PC-9 (cell line): ENCODE data around the gene WNT8B. TPM values are rescaled to one million over a fixed set of nuclear protein-coding genes. Genes with fewer than 3 reads are reported as not detected.
A peak's percentile ranks its signal among the peaks of the same experiment; 100 is the strongest.

ENCODE experiments used
- BruUV-seq: library from RNA; stranded (reverse); fragments of 400-500 nt; replicated peaks from 2 replicates; lab custom pipeline; 2021; lab: Mats Ljungman, UMichigan
- CTCF ChIA-PET: fragments of 300-600 bp; sonication (Branson Sonifier 250); formaldehyde crosslinking; loops from one replicate; lab custom pipeline; 2022; ENCODE audit warnings: antibody characterized with exemption; lab: Charles Lee
- POLR2A ChIA-PET: fragments of 300-600 bp; sonication (Branson Sonifier 250); formaldehyde crosslinking; loops from one replicate; lab custom pipeline; 2022; ENCODE audit warnings: antibody characterized with exemption; ENCODE audit not compliant: unreplicated experiment; lab: Charles Lee
- DNase-seq, 2 experiments: peaks; one replicate each; pipeline versions ENCODE4 v3.0.0 to v3.0.0-alpha.2; 2015 to 2022; ENCODE audit warnings: mixed read lengths in 1 of 2
- H2AFZ ChIP-seq: fragments of 200-600 bp; sonication (generic); 2 replicates; pipeline ENCODE4 v1.8.1; 2017; ENCODE audit warnings: antibody characterized with exemption
- H3F3A ChIP-seq: fragments of 200-600 bp; sonication (generic); 2 replicates; pipeline ENCODE4 v1.8.1; 2017; ENCODE audit warnings: antibody characterized with exemption, mild to moderate bottlenecking, low read depth; ENCODE audit not compliant: insufficient read depth
- H3K27ac ChIP-seq: fragments of 200-600 bp; sonication (generic); 2 replicates; pipeline ENCODE4 v1.6.1; 2016; ENCODE audit warnings: mixed run types
- H3K27me3 ChIP-seq: fragments of 200-600 bp; sonication (generic); 2 replicates; pipeline ENCODE4 v1.6.1; 2016; ENCODE audit warnings: low read depth, mixed run types; ENCODE audit not compliant: insufficient read depth
- H3K36me3 ChIP-seq: fragments of 200-600 bp; sonication (generic); 2 replicates; pipeline ENCODE4 v1.6.1; 2016; ENCODE audit warnings: low read depth, mixed run types
- H3K4me1 ChIP-seq: fragments of 200-600 bp; sonication (generic); replicated peaks from 2 replicates; pipeline ENCODE4 v1.6.1; 2016; ENCODE audit warnings: mixed run types; ENCODE audit not compliant: insufficient read depth
- H3K4me2 ChIP-seq: fragments of 200-600 bp; sonication (generic); 2 replicates; pipeline ENCODE4 v1.6.1; 2017; ENCODE audit warnings: mixed run types
- H3K4me3 ChIP-seq: fragments of 200-600 bp; sonication (generic); 2 replicates; pipeline ENCODE4 v1.6.1; 2016; ENCODE audit warnings: mixed run types
- H3K79me2 ChIP-seq: fragments of 200-600 bp; sonication (generic); 2 replicates; pipeline ENCODE4 v1.6.1; 2017; ENCODE audit warnings: low read depth, mixed run types
- H3K9me2 ChIP-seq: fragments of 200-600 bp; sonication (generic); 2 replicates; pipeline ENCODE4 v1.8.1; 2017; ENCODE audit warnings: mild to moderate bottlenecking; ENCODE audit not compliant: insufficient read depth
- H3K9me3 ChIP-seq: fragments of 200-600 bp; sonication (generic); 2 replicates; pipeline ENCODE4 v1.8.1; 2016; ENCODE audit warnings: low read depth; ENCODE audit not compliant: insufficient read depth
- H4K20me1 ChIP-seq: fragments of 200-600 bp; sonication (generic); 2 replicates; pipeline ENCODE4 v1.8.1; 2017; ENCODE audit not compliant: insufficient read depth
- CTCF ChIP-seq: fragments of 200-600 bp; sonication (generic); conservative IDR thresholded peaks from 2 replicates; pipeline ENCODE4 v1.6.1; 2017; ENCODE audit warnings: mixed run types, antibody characterized with exemption, mild to moderate bottlenecking, moderate library complexity
- EZH2 ChIP-seq: fragments of 200-600 bp; sonication (generic); IDR thresholded peaks from 2 replicates; pipeline ENCODE4 v1.8.0; 2017; ENCODE audit warnings: antibody characterized with exemption, low read depth
- intact Hi-C: fragments of 100-400 bp; cut with micrococcal nuclease; formaldehyde crosslinking; loops from one replicate; pipeline ENCODE4 v1.10.0; 2022; ENCODE audit not compliant: unreplicated experiment
- total RNA-seq: library from RNA; stranded (reverse); gene quantifications from 2 replicates; pipeline ENCODE4 v1.2.3, GENCODE V29; 2021

Gene WNT8B
- total RNA-seq, 1 experiment from 2014 or later = not detected

GRCh38 chr10:100508691-100509150 is 45.9 kb downstream of the WNT8B start:
- no peaks in the 10 kb centered on the region for H3K79me2 ChIP-seq
- TF ChIP-seq CTCF (peak; percentile 73), EZH2 (no peak)
- H3K9me2 ChIP-seq = no peaks in the 10 kb centered on the region
- peaks cover 16% of the 10 kb centered on the region for H3K4me1 ChIP-seq
- H3F3A ChIP-seq = no peaks in the 10 kb centered on the region
- POLR2A ChIA-PET = no interaction called here
- no peak overlapping the region for H3K4me2 ChIP-seq
- H3K36me3 ChIP-seq = no peaks in the 10 kb centered on the region
- no peaks in the 10 kb centered on the region for H3K27me3 ChIP-seq
- CTCF ChIA-PET = interaction anchor here (0.6 to 1.3 kb wide), 6 partner anchors 10 to 809 kb away, joined by 3 to 9 read pairs (median 4); no protein-coding TSS in a partner anchor
- H2AFZ ChIP-seq = no peak overlapping the region
- BruUV-seq = no TSS peak
- no peaks in the 10 kb centered on the region for H3K9me3 ChIP-seq
- H3K4me3 ChIP-seq = no peak overlapping the region
- intact Hi-C loops = loop anchor here (1.0 to 2.0 kb wide), 2 partner anchors 75 to 170 kb away; no protein-coding TSS in a partner anchor
- H4K20me1 ChIP-seq = no peaks in the 10 kb centered on the region
- no peak overlapping the region for H3K27ac ChIP-seq
- DNase-seq = peak in 1 of 2 experiments; percentile 5

GRCh38 chr10:100509241-100509840 is 46.5 kb downstream of the WNT8B start:
- TF ChIP-seq CTCF (no peak), EZH2 (no peak)
- no peak overlapping the region for H3K4me3 ChIP-seq
- H3K79me2 ChIP-seq = no peaks in the 10 kb centered on the region
- CTCF ChIA-PET = interaction anchor here (0.6 to 1.3 kb wide), 6 partner anchors 9 to 810 kb away, joined by 3 to 9 read pairs (median 4); no protein-coding TSS in a partner anchor
- BruUV-seq = no TSS peak
- intact Hi-C loops = loop anchor here (2.0 kb wide), 1 partner anchor 171 kb away; no protein-coding TSS in a partner anchor
- H3K27me3 ChIP-seq = no peaks in the 10 kb centered on the region
- H2AFZ ChIP-seq = no peak overlapping the region
- H3K4me2 ChIP-seq = no peak overlapping the region
- H4K20me1 ChIP-seq = no peaks in the 10 kb centered on the region
- POLR2A ChIA-PET = interaction anchor here (0.6 to 0.7 kb wide), 2 partner anchors 136 to 1091 kb away, joined by 4 to 5 read pairs; no protein-coding TSS in a partner anchor
- DNase-seq = no peak
- H3K36me3 ChIP-seq = no peaks in the 10 kb centered on the region
- peaks cover 16% of the 10 kb centered on the region for H3K4me1 ChIP-seq
- H3F3A ChIP-seq = no peaks in the 10 kb centered on the region
- no peaks in the 10 kb centered on the region for H3K9me2 ChIP-seq
- H3K9me3 ChIP-seq = no peaks in the 10 kb centered on the region
- no peak overlapping the region for H3K27ac ChIP-seq

- Histone ChIP-seq H3K27me3 (no peaks in the 10 kb centered on the region), H3K9me2 (no peaks in the 10 kb centered on the region), H2AFZ (no peak overlapping the region), H3F3A (no peaks in the 10 kb centered on the region), H3K4me2 (peak overlapping the region; percentile 55), H3K27ac (no peak overlapping the region), H3K4me3 (no peak overlapping the region), H3K36me3 (no peaks in the 10 kb centered on the region), H3K79me2 (no peaks in the 10 kb centered on the region), H3K4me1 (peaks cover 16% of the 10 kb centered on the region), H4K20me1 (no peaks in the 10 kb centered on the region), H3K9me3 (no peaks in the 10 kb centered on the region)
- ChIA-PET CTCF (interaction anchor here (0.6 to 1.7 kb wide), 3 partner anchors 8 to 25 kb away, joined by 4 read pairs; partner anchors contain the start of gene HIF1AN), POLR2A (interaction anchor here (0.6 to 0.7 kb wide), 3 partner anchors 25 to 343 kb away, joined by 3 to 6 read pairs (median 5); partner anchors contain the start of gene HIF1AN)
- peak; percentile 48 to 76 for DNase-seq
- TF ChIP-seq CTCF = no peak
- TF ChIP-seq EZH2 = no peak
- intact Hi-C loops = loop anchor here (10.0 kb wide), 1 partner anchor 206 kb away; no protein-coding TSS in a partner anchor
- BruUV-seq = no TSS peak
Observed at GRCh38 chr10:100510533-100511308, 47.9 kb downstream of the WNT8B start.
